ENCODE results near the gene DNAH3.

- TF ChIP-seq POLR2AphosphoS5 (IDR thresholded peaks at IDR 0.05; ENCODE audit: low read depth, low read length) (no peak), TAF1 (IDR thresholded peaks at IDR 0.05; ENCODE audit: borderline replicate concordance, low read depth, low read length) (no peak)
Observed at GRCh38 chr16:21145738-21146137, 4.9 kb downstream of the DNAH3 start.
